Stomach (tissue), 4 donors: ENCODE results near the gene LZTR1.
A peak's percentile ranks its signal among the peaks of the same experiment; 100 is the strongest.

Experiments
- EP300 ChIP-seq: sonication (generic); formaldehyde crosslinking; IDR thresholded peaks from one replicate; pipeline ENCODE4 v1.6.1; 2017; ENCODE audit warnings: antibody characterized with exemption
- POLR2A ChIP-seq, 4 donors: fragments of 450-650 bp; IDR thresholded peaks; one replicate each; pipeline ENCODE4 v1.6.1; 2016; ENCODE audit warnings: antibody characterized with exemption in 4 of 4, control low read depth in 2 of 4, mild to moderate bottlenecking in 1 of 4, moderate library complexity in 1 of 4
- POLR2AphosphoS5 ChIP-seq, 3 donors: sonication (generic); formaldehyde crosslinking; IDR thresholded peaks; one replicate each; pipeline ENCODE4 v1.6.1; 2016; ENCODE audit warnings: antibody characterized with exemption in 3 of 3
- TF ChIP-seq, protein P1 (sequence below), 7 experiments: fragments of 450-650 bp in 4 of 7; fragments of 200-600 bp in 3 of 7; sonication (generic) in 3 of 7; IDR thresholded peaks; one replicate each; pipeline ENCODE4 v1.5.1; 2016 to 2019; ENCODE audit warnings: antibody characterized with exemption in 7 of 7, control low read depth in 2 of 7, mild to moderate bottlenecking in 1 of 7

DNA sequence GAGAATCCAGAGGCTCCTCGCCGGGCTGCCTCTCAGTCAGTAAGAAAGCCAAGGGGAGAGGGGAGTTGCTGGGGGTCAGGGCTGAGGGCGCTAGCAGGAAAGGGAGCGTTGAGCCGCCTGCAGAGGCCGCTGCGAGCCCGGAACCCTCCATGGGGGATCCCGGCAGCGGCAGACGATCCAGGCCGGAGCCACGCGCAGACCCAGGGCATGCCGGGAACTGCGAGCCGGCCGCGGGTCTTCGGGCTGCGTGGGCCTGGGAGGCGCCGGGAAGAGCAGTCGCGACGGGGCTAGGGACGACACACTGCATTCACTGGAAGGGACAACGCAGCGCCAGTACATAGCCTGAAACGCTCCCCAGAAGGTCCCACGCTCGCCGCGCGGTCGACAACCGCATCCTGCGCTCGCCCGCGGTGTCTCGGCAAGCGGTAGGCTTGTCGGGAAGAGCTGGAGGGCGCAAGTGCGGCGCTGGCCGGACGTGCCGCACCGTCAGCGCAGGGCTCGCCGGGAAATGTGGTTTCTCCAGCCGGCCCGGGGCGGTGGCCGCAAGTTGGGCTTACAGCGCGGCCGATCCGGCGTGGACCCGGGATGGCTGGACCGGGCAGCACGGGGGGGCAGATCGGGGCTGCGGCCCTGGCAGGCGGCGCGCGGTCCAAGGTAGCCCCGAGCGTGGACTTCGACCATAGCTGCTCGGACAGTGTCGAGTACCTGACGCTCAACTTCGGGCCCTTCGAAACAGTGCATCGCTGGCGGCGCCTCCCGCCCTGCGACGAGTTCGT, at the start of gene LZTR1:
- TF ChIP-seq, protein P1, sequence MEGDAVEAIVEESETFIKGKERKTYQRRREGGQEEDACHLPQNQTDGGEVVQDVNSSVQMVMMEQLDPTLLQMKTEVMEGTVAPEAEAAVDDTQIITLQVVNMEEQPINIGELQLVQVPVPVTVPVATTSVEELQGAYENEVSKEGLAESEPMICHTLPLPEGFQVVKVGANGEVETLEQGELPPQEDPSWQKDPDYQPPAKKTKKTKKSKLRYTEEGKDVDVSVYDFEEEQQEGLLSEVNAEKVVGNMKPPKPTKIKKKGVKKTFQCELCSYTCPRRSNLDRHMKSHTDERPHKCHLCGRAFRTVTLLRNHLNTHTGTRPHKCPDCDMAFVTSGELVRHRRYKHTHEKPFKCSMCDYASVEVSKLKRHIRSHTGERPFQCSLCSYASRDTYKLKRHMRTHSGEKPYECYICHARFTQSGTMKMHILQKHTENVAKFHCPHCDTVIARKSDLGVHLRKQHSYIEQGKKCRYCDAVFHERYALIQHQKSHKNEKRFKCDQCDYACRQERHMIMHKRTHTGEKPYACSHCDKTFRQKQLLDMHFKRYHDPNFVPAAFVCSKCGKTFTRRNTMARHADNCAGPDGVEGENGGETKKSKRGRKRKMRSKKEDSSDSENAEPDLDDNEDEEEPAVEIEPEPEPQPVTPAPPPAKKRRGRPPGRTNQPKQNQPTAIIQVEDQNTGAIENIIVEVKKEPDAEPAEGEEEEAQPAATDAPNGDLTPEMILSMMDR (IDR thresholded peaks at IDR 0.05), result peak in 5 of 7 experiments; percentile 16 to 58 (median 40)
- TF ChIP-seq POLR2A (IDR thresholded peaks at IDR 0.05), result peak in 2 of 4 donors; percentile 64 to 93
- TF ChIP-seq EP300, result no peak
- TF ChIP-seq POLR2AphosphoS5 (IDR thresholded peaks at IDR 0.05), result peak; percentile 91 to 99 (median 97)
